ENCODE data around the gene RASAL3.
A peak's percentile ranks its signal among the peaks of the same experiment; 100 is the strongest.

RASAL3 gene

DNA sequence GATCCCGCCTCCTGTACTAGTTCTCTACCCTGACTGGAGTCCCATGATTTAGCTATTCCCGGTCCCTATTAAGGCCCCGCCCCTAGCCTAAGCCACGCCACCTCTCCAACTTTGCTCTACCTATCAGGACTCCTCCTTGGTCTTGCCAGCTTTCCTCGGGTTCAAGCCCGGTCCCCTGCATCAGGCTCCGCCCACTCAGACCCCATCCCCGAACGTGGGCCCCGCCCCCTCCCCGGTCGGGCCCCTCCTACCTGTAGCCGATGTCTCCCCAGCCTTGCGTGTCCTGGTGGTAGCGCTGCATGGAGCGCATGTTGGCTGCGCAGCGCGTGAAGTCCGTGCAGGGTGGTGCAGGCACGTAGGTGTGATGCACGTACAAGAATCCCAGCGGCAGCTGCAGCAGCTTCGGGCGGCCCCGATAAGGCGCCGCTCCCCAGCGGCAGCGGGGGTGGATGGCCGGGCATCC is 7.3 kb upstream of the RASAL3 start:
- DNase-seq: peak in 1 of 3 donors; percentile 15

DNA sequence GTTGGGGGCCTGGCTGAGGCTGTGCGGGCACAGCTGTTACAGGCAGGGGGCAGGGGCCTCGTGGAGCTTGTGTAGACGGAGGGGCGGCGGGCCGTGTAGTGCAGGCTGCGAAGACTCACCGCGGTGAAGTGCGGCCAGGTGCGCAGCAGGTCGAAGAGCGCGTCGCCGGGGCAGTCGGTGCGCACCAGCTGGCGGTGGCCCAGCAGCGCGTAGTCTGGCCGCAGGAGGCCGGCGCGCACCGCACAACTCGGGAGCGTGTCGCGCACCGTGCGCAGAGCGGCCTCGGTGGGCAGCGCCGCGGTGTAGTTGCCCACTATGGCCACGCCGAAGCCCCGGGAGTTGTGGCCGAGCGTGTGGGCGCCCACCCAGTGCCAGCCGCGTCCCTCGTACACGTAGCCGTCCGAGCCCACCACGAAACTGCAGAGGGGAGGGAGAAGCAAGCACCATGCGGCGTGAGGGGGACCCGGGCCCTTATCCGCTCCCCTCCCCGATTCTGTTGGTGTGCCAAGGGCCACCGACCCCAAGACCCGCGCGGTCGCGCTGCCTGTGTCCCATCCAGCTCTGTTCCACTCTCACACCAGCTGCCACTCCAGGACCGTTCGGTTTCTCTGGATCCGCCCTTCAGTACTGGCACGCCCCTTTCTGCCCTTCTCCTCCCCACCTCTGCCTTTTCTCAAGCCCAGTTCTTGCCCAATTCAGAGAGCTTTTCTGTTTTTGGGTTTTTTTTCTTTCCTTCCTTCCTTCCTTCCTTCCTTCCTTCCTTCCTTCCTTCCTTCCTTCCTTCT is 5.4 kb upstream of the RASAL3 start:
- DNase-seq: peak; percentile 36 to 48 (median 44)

DNA sequence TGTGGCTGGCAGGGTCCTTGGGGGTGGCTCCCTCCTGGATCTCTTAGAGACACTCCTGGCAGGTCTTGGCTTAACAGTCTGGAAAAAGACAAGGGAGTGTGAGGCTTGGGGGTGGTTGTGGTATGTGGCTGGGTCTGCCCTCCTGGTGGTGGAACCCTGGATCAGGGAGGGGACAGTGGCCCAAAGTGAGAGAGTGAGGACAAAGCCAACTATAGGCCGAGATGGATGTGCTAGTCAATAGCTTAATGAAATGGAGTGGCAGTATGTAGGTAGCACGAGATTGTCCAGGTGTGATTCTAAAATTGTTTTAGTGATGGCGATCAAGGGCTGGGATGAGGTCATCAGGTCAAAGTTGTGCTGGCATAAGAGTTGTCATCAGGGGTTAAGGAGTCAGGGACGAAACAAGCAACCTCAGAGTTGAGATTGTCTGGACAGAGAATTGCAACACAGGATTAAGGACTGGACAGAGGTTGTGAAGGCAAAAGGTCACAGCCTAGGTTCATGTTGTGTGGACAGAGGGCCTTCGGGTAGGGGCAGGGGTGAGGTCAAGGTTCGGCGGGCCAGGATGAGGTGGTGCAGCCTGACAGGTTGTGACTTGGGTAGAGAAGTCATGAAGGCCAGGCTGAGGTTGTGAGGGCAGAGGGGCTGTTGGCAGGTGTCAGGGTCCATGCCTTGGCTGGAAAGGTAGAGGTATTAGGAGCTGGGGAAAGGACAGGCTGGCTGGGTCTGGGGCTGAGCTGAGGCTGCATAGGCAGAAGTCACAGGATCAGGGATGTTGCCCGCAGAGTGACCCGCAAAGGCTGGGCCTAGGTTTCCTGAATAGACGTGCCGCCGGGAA is 4.5 kb upstream of the RASAL3 start:
- no peak for DNase-seq

DNA sequence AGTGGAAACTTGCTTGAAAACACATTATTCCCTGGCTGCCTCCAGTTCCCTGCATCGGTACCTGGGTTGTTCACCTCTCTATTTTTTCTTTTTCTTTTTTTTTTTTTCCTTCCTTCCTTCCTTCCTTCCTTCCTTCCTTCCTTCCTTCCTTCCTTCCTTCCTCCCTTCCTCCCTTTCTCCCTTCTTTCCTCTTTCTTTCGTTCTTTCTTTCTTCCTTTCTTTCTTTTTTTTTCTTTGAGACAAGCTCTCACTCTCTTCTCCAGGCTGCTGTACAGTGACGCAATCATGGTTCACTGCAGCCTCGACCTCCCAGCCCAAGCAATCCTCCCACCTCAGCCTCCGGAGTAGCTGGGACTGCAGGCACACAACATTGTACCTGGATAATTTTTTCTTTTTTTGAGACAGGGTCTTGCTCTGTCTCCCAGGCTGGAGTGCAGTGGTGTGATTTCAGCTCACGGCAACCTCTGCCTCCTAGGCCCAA is 3.4 kb upstream of the RASAL3 start:
- DNase-seq: no peak

DNA sequence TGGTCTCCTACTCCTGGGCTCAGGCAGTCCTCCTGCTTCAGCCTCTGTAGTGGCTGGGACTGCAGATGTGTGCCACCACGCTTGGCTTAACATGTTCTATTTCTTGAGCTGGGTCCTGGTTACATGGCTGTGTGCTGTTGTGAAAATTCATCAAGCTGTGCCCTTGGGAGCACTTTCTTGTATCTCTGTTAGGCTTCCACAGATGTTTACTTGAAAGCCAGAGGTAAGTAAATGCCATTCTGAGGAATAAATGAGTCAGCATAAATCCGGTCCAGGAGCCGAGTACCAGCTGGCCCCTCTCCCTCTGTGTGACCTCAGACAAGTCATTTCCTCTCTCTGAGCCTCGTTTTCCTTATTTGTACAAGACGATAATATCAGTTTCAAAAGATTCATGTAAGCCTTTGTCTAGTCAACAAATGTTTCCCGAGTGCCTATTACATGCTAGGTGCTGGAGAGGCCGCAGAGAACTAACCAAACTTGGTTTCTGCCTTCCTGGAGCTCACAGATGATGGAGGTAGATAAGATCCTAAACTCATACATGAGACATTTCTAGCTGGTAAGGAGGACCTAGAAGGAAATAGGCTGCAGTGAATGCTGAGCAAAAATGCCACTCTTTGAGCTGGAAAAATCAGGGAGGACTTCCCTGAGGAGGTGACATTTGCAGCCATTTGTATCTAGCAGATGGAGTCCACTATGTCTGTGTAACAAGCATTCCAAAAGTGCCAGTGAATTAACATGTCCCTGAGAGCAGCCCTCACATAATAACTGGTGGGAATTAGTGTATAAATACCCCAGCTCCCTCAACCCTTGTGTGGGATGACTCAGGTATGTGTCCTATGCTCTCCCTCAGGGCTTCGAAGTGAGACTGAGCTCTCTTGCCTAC is 2.7 kb upstream of the RASAL3 start:
- peak in 2 of 3 donors; percentile 19 to 34 for DNase-seq

DNA sequence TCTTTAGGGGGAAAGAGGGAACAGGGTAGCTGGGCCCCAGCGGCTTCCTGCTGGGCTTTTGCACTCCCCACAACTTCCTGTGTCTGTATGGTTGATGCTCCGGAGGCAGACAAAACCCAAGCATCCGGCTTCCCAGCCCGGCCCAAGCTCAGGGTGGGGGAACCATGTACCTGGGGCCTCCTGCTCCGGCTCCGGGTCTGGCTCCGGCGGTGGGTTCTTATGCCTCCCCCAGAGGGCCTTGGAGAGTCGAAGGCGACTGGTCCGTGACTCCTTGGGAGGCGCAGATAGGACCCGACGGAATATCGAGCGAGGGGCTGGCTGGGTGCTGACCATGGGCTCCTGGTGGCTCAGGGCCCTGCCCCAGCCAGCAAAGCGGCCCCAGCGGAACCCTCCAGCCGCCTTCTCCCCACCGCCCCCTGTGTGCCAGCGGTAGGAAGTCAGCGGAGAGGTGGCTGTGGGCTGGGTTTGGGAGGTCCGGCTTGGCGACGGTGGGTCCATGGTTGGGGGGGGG is 428 bp downstream of the RASAL3 start:
- peak; percentile 20 to 34 (median 24) for DNase-seq

DNA sequence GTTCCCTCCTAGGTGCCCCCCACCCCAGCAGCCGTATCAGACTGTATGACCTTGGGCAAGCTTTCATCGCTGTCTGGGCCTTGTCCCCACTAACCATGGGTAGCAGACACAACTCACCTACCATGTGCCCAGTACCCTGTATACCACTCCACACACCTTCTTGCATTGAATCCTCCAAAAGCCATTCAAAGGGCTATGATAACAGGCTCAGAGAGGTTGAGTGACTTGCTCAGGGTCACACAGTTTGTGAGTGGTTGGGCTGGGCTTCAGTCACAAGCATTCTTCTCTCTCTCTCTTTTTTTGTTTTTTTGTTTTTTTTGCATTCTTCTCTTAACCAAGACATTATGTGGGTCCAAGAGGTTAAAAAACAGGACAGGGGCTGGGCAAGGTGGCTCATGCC is 2.6 kb downstream of the RASAL3 start:
- no peak for DNase-seq

DNA sequence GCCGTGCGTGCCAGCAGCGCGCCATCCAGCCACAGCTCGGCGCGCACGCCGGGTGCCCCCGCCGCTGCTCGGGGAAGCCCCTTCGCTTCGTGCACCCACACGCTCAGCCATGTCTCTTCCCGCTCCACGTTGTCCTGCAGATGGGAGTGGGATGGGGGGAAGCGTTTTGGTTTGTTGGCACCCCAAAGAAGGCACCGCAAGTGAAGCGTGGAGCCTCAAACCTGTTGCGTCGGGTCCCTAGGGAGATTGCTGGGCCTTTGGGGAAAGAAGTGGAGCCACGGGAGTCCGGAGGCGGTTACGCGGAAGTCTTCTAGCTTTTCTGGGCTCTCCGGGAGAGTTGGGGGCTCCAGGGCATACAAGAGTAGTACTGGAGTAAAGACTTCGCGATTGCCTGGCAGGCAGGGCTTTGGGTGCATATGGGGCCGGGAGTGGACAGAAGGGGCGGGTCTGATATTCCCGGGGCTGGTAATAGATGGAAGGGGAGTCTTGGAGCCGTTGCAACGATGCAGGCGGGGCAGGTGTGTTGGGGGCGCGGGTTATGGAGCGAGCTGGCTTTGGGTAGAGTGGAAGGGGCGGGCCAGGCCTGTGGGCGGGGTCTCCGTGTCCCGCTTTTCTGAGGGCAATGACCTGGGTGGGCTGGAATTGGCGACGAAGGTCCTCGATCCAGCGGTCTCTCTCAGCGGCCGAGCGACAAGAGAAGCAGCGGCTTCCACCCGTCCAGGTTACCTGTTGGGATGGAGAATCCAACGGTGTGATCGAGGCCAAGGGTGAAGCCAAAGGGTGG is 6.5 kb downstream of the RASAL3 start:
- no peak for DNase-seq

DNA sequence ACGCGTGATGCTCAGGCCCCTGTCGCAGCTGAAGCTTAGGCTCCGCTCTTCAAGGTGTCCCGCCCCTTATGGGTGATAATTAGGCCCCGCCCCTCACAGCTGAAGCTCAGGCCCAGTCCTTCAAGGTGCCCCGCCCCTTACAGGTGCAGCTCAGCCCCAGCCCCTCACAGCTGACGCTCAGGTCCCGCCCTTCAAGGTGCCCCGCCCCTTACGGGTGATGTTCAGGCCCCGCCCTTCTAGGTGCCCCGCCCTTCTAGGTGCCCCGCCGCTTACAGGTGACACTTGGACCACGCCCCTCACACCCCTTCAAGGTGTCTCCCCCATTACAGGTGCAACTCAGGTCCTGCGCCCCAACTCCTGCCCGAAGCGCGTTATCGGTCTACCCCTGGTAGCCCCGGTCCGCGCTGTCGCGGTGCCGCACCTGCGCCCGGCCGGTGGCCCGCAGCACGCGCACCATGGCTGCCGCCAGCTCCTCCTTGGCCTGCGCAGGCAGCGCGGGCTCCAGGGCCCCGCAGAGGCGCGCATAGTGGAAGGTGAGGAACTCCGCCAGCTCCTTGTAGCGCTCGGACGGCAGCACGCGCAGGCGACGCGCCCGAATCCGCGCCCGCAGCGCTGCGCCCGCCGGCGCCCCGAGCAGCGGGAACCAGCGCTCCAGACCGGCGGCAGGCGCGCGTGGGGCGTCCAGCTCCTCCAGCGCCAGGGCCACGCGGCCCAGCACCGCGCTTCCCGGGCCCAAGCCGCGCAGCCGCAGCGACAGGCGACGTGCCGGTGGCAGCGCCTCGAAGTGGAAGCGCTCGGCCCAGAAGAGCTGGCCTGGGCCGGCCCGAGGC is 7.3 kb downstream of the RASAL3 start:
- no peak for DNase-seq

DNA sequence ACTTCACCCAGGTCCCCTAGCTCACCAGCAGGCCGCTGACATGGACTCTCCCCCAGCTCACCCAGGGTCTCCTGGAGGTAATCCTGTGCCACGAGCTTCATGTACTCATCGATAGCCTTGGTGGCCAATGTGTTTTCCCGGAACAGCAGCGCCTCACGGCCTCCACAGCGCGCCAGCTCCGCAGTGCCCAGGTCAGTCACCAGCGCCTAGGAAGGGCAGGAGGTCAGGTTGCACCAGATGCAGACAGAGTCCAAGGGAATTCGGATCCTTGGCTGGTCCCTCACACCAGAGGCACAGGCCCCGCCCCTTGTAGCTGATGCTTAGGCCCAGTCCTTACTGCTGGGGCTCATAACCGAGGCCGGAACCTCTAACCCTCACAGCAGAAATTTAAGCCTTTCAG is 7.9 kb downstream of the RASAL3 start:
- no peak for DNase-seq

DNA sequence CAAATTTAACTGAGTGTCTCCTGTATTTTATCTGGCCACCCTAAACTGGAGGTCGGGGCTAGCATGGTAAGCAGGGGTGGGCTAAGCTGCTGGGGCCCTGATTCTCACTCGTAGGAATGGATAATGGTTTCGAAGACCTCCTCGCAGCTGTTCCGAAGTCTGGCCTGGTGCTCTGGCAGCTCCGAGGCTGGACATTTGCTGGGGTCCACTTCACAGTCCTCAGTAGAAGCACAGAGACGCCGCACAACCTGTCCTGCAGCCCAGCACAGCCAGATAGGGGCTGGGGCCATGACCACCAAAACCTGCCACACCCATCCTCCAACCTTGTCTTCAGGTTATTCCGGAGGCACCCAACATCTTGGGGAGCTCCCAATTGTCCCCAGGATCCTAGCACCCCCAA is 8.3 kb downstream of the RASAL3 start:
- DNase-seq: no peak

DNA sequence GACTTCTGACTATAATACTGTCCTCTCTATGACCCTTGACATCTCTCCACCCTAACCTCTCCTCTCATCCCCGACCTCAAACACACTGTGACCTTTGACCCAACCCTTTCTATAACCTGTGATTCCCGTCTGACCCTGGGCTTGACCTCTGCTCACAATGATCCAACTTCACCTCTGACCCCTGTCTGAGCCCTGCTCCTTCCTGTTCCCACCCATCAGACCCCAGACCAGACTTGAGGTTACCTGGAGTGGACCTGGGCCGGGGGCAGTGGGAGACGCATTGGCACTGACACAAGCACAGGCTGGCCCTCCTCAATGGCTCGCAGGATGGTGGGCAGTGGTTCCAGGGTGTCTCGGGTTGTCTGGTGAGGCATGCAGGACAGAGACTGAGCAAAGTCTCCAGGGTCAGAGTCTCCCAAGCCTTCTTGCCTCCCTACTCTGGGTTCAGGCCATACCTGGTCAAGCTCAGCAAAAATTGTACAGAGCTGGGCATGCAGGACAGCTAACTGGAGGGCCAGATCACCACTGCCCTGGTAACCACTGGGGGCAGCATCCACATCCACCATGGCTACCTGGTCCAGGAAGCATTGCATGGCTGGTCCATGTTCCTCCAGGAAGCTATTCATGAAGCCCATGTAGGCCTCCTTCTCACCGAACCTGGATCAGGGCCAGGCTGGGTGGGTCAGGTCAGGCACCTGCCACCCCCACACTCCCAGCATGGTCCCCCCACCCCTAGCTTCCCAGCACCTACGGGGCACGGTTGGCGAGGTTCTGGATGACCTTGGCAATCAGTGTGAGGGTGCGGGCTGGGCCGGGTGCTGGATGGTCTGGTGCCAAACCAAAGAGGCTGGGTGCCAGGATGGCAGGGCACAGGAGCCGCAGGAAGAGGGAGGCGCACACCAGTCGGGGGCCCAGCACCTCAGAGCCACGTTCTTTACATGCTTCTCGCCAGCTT is 10.2 kb downstream of the RASAL3 start:
- no peak for DNase-seq

DNA sequence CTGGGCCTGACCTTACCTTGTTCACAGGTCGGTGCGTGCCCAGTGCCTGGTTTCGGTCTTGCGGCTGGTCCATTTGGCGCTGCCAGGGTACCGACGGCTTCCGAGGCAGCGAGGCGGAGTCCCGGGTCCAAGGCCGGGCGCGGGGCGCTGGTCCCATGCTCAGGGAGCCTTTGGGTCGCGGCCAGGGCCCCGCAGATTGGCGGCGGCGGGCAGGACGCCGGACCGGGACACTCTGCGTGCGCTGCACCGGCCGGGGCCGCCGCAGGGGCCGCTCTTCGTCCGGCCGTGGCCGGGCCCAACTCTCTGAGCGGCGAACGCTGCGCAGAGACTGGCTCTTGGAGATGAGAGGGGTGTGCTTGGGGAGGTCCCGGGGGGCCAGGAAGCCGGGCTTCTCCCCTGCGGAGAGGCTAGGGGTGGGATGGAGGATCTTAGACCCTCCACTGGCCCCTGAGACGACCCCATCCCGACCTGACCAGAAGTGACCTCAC is 11.2 kb downstream of the RASAL3 start:
- no peak for DNase-seq

DNA sequence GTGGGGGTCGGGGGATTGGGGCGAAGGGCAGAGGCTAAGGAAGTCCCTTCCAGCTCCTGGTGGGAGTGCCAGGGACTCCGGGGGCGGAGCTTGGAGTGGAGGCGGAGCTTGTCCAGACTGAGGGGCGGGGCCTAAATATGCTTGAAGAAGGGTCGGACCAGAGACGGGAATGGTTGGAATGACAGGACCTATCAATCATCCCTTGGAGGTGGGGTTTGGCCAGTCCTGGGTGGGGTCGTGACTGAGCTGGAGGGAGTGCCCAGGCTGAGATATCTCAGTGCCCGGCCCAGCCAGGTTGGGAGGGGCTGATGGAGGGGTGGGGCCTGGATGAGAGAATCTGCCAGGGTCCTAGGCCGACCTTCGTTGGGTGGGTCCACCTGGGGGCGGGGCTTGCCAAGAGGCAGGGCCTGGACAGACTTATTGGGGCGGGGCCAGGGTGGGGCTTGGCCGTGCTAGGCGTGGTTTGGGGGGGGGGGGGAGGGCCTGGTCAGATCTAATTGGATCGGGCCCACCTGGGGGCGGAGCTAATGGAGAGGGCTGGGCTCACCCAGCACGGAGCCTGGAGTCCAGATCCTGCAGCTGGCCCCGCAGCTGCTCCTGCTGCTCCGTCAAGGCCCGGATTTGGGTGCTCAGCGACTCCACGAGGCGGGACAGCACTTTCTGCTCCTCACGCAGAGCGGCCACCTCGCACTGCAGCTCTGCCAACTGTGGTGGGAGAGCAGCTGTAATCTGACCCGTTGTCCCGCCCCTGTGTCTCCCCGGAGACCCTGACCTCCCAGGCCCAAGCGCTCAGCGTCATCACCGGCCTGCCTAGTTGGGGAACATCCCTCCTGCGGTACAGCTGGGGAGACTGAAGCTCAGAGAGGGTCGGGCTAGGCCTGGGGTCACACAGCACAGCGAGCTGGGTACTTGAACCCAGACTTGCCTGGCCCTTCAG is 12.0 kb downstream of the RASAL3 start:
- peak; percentile 48 to 60 (median 49) for DNase-seq

DNA sequence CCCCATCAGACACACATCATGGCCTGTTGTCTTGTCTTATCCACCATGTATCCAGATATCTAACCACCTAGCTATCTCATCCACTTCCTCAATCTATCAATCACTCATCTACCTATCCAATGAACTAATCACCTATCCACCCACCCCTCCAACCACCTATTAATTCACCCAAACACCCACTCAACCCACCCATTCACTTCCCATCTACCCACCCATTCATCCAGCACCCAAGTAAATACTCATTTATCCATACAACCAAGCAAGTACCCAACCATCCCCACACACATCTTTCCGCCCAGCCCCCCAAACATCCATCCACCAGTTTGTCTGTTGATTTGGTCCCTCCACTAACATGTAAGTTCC is 13.8 kb downstream of the RASAL3 start:
- DNase-seq: no peak

DNA sequence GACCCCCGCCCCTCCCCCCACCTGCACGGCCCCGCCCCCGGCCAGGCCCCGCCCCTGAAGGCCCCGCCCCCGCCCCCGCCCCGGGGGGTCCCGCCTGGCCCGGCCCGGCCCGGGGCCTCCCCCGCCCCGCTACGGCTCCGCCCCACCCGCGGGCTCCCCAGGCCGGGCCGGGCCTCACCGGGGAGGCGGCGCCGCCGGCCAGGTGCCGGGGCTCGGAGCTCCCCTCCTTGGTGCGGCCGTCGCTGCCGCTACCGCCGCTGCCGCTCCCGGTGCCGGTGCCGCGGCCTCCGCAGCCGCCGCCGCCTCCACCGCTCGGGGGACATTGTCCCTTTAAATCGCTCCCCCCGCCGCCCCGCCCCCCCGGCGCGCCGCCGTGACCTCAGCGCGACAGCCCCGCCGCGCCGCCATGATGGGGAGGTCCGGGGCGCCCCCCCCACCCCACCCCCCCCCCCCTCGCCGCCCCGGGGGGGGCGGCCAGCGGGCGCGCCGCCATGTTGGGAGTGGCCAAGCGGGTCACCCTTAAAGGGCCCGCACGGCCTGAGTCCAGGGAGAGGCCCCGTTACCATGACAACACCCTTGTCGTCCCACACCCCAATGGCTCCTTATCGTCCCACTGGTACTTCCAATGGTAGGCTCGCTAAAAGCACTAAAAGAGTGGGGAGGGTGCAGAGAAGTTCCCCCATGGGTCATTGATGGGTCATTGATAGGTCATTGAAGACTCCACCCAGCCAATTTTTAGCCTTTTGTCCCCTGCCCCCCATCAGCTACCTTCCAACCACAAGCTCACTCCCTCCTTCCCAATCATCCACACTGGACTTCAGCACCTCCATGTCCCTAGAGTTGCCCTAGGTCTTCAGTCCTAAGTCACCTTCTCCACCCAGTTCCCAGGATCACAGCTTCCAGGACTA is 14.5 kb downstream of the RASAL3 start, which contains the start of gene WIZ:
Gene WIZ, minus strand, starts transcription at position 337 of the 908 bp plus-strand sequence. CDS start 1,649 bp downstream, outside the sequence.
- peak; percentile 77 to 95 (median 88) for DNase-seq
